NOMO-1 (cell line): ENCODE results near the gene OPN3.

Experiments used
- DNase-seq, 2 experiments: peaks; one replicate each; lab custom pipeline; 2025; ENCODE audit not compliant: unreplicated experiment in 2 of 2; lab: John Stamatoyannopoulos, UW

OPN3 gene

GRCh38 chr1:241622669-241623068, 17.5 kb downstream of the OPN3 start:
- no peak for DNase-seq

DNA sequence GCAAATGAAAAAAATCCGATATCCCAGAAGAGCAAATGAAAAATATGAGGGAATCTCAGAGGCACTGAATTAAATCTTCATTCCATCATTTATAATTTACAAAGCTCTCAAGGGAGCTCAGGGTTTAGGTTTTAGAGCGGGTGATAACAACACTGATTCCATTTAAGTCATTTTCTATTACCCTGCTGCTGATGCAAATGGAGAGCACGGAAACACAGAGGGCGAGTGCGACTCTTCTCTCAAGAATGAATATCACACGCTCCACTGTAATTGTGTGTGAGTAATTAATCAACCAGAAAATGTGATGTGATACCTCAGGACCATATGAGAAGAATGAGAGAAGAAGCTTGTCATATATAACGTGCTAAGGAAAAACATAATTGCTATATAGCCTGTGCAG, 22.7 kb downstream of the OPN3 start:
- no peak for DNase-seq

DNA sequence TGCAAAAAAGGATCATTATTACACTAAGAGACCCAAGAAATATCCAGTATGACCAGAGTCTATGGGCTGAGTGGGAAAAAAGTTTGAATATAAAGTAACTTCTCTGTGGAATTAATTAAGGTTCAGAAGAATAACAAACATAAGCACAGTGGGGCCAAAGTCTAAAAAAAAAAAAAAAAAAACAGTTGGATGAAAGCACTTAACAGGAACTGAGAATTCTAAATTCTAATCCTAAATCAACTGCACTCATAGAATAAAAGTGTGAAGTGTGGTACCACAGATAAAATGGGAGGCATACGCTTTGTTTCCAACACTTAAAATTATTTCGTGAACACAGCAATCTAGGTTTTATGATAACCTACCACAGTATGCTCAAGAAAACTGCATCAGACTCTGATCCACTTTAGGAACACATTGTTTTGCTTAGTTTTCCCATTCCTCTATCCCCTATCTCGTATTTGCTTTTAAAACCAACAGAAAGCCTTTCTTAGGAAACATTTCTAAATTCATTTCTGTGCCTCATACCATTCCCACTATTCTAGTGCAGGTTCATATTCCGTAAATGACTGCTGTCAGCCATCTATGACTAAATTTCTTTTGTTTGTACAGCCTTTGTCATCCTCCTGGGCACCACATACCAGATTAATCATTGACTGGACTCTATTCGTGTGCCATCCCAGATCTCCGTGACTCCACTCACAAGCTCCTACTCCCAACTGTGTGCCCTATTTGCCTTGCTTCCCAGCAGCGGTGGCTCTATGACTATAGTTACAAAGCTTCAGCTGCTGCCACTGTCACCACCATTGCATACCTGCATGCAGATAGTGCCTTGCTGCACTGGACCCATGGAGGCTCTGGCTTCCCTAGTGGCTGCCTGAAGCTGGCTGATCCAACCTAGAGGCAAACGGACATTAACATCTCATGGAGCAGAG, 24.9 kb downstream of the OPN3 start:
- no peak for DNase-seq

DNA sequence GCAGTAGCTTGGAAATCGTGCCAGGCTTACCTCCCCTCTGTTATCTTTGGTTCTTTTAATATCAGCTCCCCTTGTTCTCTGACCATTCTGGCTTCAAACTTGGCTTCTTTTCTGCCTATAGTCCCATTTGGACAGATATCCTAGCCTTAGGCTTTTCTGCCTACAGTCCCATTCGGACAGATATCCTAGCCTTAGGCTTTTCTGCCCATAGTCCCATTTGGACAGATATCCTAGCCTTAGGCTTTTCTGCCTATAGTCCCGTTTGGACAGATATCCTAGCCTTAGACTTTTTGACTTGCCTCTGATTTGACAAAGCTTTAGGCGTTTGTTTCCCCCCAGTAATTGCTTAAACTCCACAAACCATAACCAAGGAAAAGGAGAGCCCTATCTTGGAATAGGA, 25.6 kb downstream of the OPN3 start:
- no peak for DNase-seq

GRCh38 chr1:241614144-241614543, 26.0 kb downstream of the OPN3 start:
- DNase-seq: no peak

- DNase-seq: no peak
Measured at GRCh38 chr1:241612533-241613477, 27.4 kb downstream of the OPN3 start.

DNA sequence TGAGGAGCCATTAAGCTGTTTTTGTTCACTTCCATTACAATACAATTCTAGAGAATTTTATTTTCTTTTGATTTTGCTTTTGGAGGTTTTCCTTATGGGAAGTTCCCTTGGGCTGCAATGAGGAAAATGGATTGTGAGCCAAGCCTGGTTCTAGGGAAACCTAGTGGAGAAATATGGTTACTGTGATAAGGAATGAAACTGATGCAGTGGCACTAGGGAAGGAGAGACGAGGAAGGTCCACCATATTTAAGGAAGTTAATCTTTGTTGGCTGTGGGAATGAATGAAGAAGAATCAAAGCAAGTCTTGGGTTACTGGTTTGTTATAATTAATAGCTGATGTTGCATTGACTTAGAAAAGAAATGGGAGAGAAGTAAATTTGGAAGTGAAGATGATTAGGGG, 28.4 kb downstream of the OPN3 start:
- no peak for DNase-seq

DNA sequence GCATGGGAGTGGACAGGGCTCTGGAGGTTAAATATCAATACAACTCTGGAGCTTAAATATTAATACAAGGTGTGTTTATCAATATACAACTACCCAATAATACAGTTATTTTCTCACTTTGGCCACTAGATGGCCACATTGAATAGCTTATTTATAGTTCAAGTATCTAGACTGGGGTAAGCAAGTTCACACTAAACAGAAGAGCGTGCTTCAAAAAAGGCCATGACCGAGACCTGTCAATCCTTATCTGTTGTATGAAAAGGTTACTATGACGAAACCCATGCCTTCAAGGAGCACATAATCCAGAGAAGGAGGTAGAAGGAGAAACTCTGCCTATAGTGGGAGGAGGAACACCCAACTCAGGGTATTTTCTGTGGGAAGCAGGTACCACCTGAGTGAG, 29.1 kb downstream of the OPN3 start:
- DNase-seq: peak; percentile 17 to 45

DNA sequence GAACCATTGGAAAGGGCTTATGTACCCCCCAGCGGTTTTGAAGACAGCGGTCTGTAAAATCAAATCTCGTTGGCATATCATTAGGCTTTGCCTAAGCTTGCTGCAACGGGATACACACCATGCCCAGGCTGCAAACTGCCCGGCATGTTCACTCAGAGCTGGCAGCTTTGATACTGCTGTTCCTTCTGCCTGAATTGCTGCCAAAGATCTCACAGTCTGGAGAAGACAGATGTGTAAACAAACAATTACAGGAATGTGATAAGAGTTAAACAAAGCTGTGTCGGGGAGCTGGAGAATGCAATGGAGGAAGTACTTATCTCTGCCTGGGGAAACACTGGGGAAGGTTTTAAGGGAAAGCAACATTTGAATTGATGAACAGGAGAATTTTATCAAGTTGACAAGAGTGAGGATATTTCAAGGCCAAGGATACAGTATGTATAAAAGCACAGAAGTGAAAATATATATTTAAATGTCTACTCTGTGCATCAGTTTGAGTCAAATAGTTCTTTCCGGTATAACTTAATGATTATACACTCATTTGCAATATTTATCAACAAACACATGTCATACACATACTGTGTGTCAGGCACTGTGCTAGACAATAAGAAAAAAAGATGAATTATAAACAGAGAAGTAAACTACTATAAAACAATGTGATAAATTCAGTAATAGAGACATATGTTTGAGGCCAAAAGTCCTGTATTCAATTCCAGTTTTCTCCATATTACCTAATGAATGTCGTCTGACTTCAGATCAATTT, 29.9 kb downstream of the OPN3 start:
- DNase-seq: no peak

GRCh38 chr1:241608379-241609033, 31.7 kb downstream of the OPN3 start:
- no peak for DNase-seq

DNA sequence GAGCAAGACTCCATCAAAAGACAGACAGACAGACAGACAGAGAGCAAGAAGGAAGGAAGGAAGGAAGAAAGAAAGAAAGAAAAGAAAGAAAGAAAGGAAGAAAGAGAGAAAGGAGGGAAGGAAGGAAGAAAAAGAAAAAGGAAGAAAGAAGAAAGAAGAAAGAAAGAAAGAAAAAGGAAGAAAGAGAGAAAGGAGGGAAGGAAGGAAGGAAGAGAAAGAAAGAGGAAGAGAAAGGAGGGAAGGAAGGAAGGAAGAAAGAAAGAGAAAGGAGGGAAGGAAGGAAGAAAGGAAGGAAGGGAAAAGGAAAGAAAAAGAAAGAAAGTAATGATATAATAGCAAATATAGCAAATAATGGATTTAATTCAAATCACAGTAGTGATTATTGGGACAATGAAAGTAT, 32.7 kb downstream of the OPN3 start:
- no peak for DNase-seq

DNA sequence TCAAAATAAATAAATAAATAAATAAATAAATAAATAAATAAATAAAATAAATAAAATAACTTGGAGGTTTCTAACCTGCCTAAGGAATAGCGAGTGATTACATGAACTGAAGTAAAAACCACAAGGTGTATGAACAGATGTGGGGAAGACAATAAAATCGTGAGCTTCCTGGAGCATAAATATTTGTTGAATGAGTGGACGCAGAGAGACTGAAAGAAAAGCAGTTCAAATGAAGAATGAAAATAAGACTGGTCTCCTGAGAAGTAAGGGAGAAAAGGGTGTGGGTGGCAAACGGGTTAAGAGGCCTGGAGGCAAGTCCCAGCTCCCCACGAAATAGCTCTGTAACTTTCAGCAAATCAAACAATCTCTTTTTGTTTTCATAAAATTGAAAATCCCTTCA, 33.6 kb downstream of the OPN3 start:
- DNase-seq: no peak

DNA sequence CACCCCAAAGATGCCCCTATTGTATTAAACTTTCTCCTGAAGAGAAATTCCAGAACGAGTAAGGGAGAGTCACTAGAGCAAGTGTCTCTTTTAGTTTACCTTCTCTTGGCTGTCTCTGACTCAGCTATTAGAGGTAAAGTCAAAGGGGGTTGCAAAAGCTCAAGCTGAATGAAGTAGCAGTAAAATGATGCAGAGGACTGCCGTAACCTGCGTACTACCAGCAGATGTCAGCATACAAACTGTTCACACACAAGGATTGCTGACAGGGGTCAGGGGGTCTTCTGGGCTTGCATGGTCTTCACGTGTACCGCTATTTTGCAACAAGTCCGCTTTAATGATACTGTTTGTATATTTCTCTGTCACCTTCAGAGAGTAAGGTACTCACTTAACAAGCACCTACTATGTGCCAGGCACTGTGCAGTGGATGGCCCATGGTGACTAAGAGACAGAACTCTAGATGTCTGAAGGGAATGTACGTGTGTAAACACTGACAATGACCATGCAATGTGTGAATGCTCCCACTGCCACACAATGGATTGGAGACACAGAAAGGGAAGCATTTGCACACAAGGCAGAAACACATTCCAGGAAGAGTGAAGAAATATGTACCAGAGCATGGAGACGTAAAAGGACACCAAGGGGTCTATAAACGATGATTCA, 34.9 kb downstream of the OPN3 start:
- peak in 1 of 2 experiments; percentile 11 for DNase-seq

- no peak for DNase-seq
Measured at GRCh38 chr1:241603731-241604245, 36.4 kb downstream of the OPN3 start.

DNA sequence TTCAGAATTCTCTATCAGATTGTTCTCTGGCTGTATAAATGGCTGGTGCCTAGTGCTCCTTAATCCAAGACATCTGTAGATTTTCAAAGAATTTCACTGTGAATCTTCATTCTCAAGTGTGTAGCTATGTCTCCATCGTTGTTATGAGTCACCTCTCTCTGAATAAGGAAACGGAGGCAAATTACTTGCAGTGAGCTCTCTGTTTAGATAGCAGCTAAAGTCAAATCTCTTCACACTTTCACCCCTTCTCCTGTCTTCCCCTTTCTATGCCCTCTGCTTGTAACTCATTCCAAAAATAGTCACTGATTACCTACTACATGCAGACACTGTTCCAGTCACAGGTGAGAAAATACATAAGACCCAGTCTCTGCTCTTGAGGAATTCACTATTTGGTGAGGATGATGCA, 39.7 kb downstream of the OPN3 start:
- peak; percentile 11 to 76 for DNase-seq

DNA sequence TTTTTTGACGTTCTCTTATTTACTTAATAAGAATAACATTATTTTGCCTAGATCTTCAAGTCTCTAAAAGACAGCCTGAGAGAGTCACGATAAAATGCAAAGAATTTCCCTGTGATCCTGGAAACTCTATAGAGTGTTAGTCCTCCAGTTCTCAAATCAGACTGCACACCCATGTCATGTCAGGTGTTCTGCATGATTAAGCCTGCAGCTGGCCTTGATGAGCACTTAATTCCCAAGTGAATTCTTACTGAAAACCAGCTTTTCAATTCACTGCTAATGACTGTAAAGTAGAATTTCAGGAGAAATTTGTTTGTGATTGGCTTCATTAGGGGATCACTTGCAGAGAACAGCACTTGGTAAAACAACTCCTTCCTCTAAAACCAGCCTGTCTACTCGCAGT, 41.9 kb downstream of the OPN3 start:
- no peak for DNase-seq

GRCh38 chr1:241596633-241597032, 43.5 kb downstream of the OPN3 start:
- DNase-seq: peak in 1 of 2 experiments; percentile 20

GRCh38 chr1:241593186-241593585, 47.0 kb downstream of the OPN3 start:
- no peak for DNase-seq

- peak; percentile 52 to 81 for DNase-seq
Measured at GRCh38 chr1:241592273-241592958, 47.8 kb downstream of the OPN3 start.
